ENCODE measurements around the gene TXNRD3. TPM values are rescaled to one million over a fixed set of nuclear protein-coding genes. Genes with fewer than 3 reads are reported as not detected.

Gene TXNRD3
- 10.6 TPM in 2 replicates for total RNA-seq (ENCODE audit: low replicate concordance)

DNA sequence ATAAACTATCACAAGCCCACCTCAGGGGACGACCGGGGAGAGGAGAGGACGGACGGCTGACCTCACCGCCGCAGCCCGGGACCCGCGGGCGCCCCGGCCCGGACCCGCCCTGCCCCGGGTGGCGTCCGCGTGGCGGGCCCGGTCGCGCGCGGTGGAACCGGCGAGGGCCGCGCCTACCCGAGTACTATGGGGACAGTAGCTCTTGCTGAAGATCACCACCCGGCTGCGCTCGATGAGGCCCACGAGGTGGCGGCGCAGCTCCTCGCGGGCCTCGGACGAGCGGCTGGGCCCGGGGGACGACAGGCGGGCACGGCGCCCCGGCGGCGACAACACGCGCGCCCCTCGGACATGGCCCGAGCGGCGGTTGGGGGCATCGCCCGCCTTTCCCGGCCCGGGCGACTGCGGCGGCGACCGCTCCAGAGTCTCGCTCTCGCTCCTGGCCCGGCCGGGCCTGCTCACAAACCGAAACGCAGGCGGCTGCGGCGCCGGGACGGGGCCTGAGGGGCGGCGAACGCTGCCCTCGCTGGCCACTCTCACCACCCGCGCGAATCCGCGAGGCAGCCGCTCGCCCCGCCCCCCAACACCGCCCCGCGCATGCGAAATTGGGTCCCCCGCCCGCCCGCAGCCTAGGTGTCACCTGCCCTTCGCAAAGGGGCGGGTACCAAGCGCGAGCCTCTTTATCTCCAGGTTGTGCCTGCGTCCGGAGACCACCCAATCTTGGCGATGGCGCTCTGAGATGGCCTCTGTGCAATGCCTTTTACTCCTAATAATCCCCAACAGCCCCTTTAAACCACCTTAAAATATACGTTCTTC lies at the start of gene TXNRD3:
Gene TXNRD3 (minus strand): TSS at position 554 of the 813 bp plus-strand sequence.

GRCh38 chr3:126703512-126704493 lies 48.9 kb upstream of the TXNRD3 start, which contains the start of gene CHCHD6:
Gene CHCHD6, plus strand, starts transcription at chr3:126704240. Its CDS starts 73 bp downstream, at chr3:126704313.

GRCh38 chr3:126558336-126559071 lies 96.4 kb downstream of the TXNRD3 start, which contains the start of gene C3orf22:
Gene C3orf22, minus strand, starts transcription at chr3:126558932. Its CDS starts 5,542 bp downstream, at chr3:126553390.

Other genes starting within 250 kb of the TXNRD3 start
- 12.3 and 12.8 TPM in 2 replicates for gene ZXDC, start 179.2 kb downstream of the TXNRD3 start, total RNA-seq (ENCODE audit: low replicate concordance)
- not detected in 2 replicates for gene UROC1, start 137.4 kb downstream of the TXNRD3 start, total RNA-seq (ENCODE audit: low replicate concordance)
- 0.12 TPM in 1 of 2 replicates, not detected in the other for gene CHST13, start 131.0 kb downstream of the TXNRD3 start, total RNA-seq (ENCODE audit: low replicate concordance)
- gene C3orf22, start 96.2 kb downstream of the TXNRD3 start, total RNA-seq (ENCODE audit: low replicate concordance): not detected in 2 replicates
- 11.1 and 20.3 TPM in 2 replicates for gene CHCHD6, start 49.1 kb upstream of the TXNRD3 start, total RNA-seq (ENCODE audit: low replicate concordance)